ENCODE data around the gene ZNF513.

DNA sequence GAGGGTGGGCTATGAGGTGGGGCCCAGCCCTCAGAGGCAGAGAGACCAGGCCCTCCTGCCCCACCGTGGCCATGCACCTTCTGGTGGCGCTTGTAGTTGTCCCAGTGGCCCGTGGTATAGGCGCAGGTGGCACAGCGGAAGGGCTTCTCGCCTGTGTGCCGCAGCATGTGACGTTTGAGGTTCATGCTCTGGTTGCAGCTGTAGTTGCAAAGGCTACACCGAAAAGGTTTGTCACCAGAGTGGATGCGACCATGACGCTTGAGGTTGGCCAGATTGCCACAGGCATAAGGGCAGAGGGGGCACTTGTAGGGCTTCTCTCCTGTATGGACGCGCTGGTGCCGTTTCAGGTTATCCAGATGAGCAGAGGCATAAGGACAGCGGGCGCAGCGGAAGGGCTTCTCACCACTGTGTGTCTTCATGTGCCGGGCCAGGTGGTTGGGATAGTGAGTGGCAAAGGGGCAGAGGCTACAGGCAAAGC is 2.9 kb downstream of the ZNF513 start:
- TF ChIP-seq POLR2AphosphoS5 (IDR thresholded peaks at IDR 0.05; ENCODE audit: borderline replicate concordance, low read depth, low read length), result no peak
- no peak for TF ChIP-seq EZH2 (IDR thresholded peaks at IDR 0.05)
- no peak for TF ChIP-seq FOXP2 (optimal IDR thresholded peaks at IDR 0.05; ENCODE audit: control extremely low read depth, extremely low read length, insufficient read depth)
